IMR-90 (cell line): ENCODE data around the gene FXYD6. TPM values are rescaled to one million over a fixed set of nuclear protein-coding genes. Genes with fewer than 3 reads are reported as not detected.

ENCODE experiments used
- ATAC-seq: fragments of 200-7000 bp; cut with Tn5 transposase; 2 replicates; pipeline ENCODE4 v1.9.1; 2020; ENCODE audit warnings: low read depth, mild to moderate bottlenecking, moderate library complexity
- BruUV-seq: library from RNA; stranded (reverse); fragments of 400-500 nt; replicated peaks from 2 replicates; lab custom pipeline; 2021; lab: Mats Ljungman, UMichigan
- CTCF ChIA-PET: fragments of 300-600 bp; formaldehyde crosslinking; extraction: SDS; loops from one replicate; lab custom pipeline; 2021; ENCODE audit warnings: antibody characterized with exemption; lab: Yijun Ruan, JAX
- POLR2A ChIA-PET: fragments of 300-600 bp; sonication (Branson Sonifier 250); formaldehyde crosslinking; loops from one replicate; lab custom pipeline; 2022; ENCODE audit warnings: antibody characterized with exemption; ENCODE audit not compliant: unreplicated experiment; lab: Charles Lee
- DNase-seq: peaks from one replicate; pipeline ENCODE4 v3.0.0; 2013
- H2AFZ ChIP-seq: replicated peaks from 2 replicates; pipeline ENCODE3; 2013; ENCODE audit warnings: low read length, mild to moderate bottlenecking; ENCODE audit not compliant: poor library complexity
- H2AK5ac ChIP-seq: 2 replicates; pipeline ENCODE4 v1.6.1; 2013; ENCODE audit warnings: low read depth, low read length, inconsistent platforms
- H2AK9ac ChIP-seq: replicated peaks from 2 replicates; pipeline ENCODE3; 2013; ENCODE audit warnings: mild to moderate bottlenecking, low read depth, low read length, moderate library complexity; ENCODE audit not compliant: poor library complexity
- H2BK120ac ChIP-seq: 2 replicates; pipeline ENCODE4 v1.6.1; 2013; ENCODE audit warnings: low read depth, low read length, inconsistent platforms
- H2BK15ac ChIP-seq: 3 replicates; pipeline ENCODE4 v1.6.1; 2013; ENCODE audit warnings: low read depth, low read length, inconsistent platforms
- H2BK20ac ChIP-seq: 2 replicates; pipeline ENCODE4 v1.6.1; 2013; ENCODE audit warnings: low read depth, mild to moderate bottlenecking, inconsistent platforms, low read length, moderate library complexity
- H2BK5ac ChIP-seq: 2 replicates; pipeline ENCODE4 v1.6.1; 2013; ENCODE audit warnings: mild to moderate bottlenecking, low read depth, low read length, inconsistent platforms; ENCODE audit not compliant: poor library complexity, severe bottlenecking
- H3K14ac ChIP-seq: replicated peaks from 2 replicates; pipeline ENCODE4 v1.6.1; 2013; ENCODE audit warnings: low read depth, low read length, inconsistent platforms
- H3K18ac ChIP-seq: 2 replicates; pipeline ENCODE4 v1.6.1; 2013; ENCODE audit warnings: low read depth, low read length, control low read depth
- H3K23ac ChIP-seq: 2 replicates; pipeline ENCODE4 v1.6.1; 2013; ENCODE audit warnings: low read depth, low read length, inconsistent platforms
- H3K27ac ChIP-seq: 2 replicates; pipeline ENCODE4 v1.5.1; 2013; ENCODE audit warnings: mild to moderate bottlenecking, control low read depth, low read length; ENCODE audit not compliant: insufficient read depth
- H3K27me3 ChIP-seq: 2 replicates; pipeline ENCODE4 v1.6.1; 2013; ENCODE audit warnings: low read length; ENCODE audit not compliant: control insufficient read depth, insufficient read depth
- H3K36me3 ChIP-seq: 2 replicates; pipeline ENCODE4 v1.6.1; 2013; ENCODE audit warnings: low read length, mixed read lengths; ENCODE audit not compliant: control insufficient read depth, insufficient read depth
- H3K4ac ChIP-seq: 2 replicates; pipeline ENCODE4 v1.6.1; 2013; ENCODE audit warnings: low read depth, low read length, inconsistent platforms
- H3K4me1 ChIP-seq: 2 replicates; pipeline ENCODE4 v1.6.1; 2013; ENCODE audit warnings: low read length, mixed read lengths; ENCODE audit not compliant: control insufficient read depth, insufficient read depth
- H3K4me2 ChIP-seq: 2 replicates; pipeline ENCODE4 v1.6.1; 2013; ENCODE audit warnings: low read depth, mild to moderate bottlenecking, control low read depth, low read length, moderate library complexity
- H3K4me3 ChIP-seq: 2 replicates; pipeline ENCODE4 v1.5.1; 2013; ENCODE audit warnings: low read depth, mild to moderate bottlenecking, control low read depth, low read length, moderate library complexity; ENCODE audit not compliant: insufficient read depth
- H3K56ac ChIP-seq: 2 replicates; pipeline ENCODE4 v1.6.1; 2013; ENCODE audit warnings: low read length, inconsistent platforms; ENCODE audit not compliant: insufficient read depth; ENCODE audit errors: extremely low read depth
- H3K79me1 ChIP-seq, 2 experiments: 2 replicates each; pipeline ENCODE4 v1.6.1; 2013; ENCODE audit warnings: low read length in 2 of 2, inconsistent platforms in 1 of 2, low read depth in 1 of 2
- H3K9ac ChIP-seq: 2 replicates; pipeline ENCODE4 v1.6.1; 2013; ENCODE audit warnings: low read depth, low read length, control low read depth
- H3K9me1 ChIP-seq: 2 replicates; pipeline ENCODE4 v1.6.1; 2013; ENCODE audit warnings: low read length, inconsistent platforms; ENCODE audit not compliant: insufficient read depth
- H3K9me3 ChIP-seq: 2 replicates; pipeline ENCODE4 v1.6.1; 2013; ENCODE audit warnings: low read length; ENCODE audit not compliant: control insufficient read depth, insufficient read depth
- H4K20me1 ChIP-seq: 2 replicates; pipeline ENCODE4 v1.6.1; 2013; ENCODE audit warnings: low read length, inconsistent platforms; ENCODE audit not compliant: insufficient read depth
- H4K5ac ChIP-seq: 2 replicates; pipeline ENCODE4 v1.6.1; 2013; ENCODE audit warnings: mild to moderate bottlenecking, low read depth, low read length, control low read depth
- H4K8ac ChIP-seq, 2 experiments: 2 replicates each; pipeline ENCODE4 v1.6.1; 2013; ENCODE audit warnings: low read depth in 2 of 2, low read length in 2 of 2, control low read depth in 1 of 2, inconsistent platforms in 1 of 2
- H4K91ac ChIP-seq: 2 replicates; pipeline ENCODE4 v1.6.1; 2013; ENCODE audit warnings: low read depth, low read length, inconsistent platforms; ENCODE audit not compliant: insufficient read depth
- BHLHE40 ChIP-seq: fragments of 150-350 bp; IDR thresholded peaks from 2 replicates; pipeline ENCODE4 v1.6.1; 2016; ENCODE audit warnings: mild to moderate bottlenecking, low read depth, low read length
- CEBPB ChIP-seq: IDR thresholded peaks from 2 replicates; pipeline ENCODE4 v1.6.1; 2012; ENCODE audit warnings: low read depth, low read length, improper control_type of control experiment
- NFE2L2 ChIP-seq: fragments of 150-350 bp; IDR thresholded peaks from 2 replicates; pipeline ENCODE4 v1.6.1; 2016; ENCODE audit warnings: low read depth, mild to moderate bottlenecking, low read length
- POLR2A ChIP-seq: IDR thresholded peaks from 2 replicates; pipeline ENCODE4 v1.6.1; 2012; ENCODE audit warnings: mild to moderate bottlenecking, low read depth, low read length
- RAD21 ChIP-seq: IDR thresholded peaks from 2 replicates; pipeline ENCODE4 v1.6.1; 2012; ENCODE audit warnings: low read length, improper control_type of control experiment
- RFX5 ChIP-seq: IDR thresholded peaks from 2 replicates; pipeline ENCODE4 v1.8.0; 2012; ENCODE audit warnings: low read depth, mild to moderate bottlenecking, low read length, moderate library complexity
- WGBS, 2 experiments: methylation state at CpG; one replicate each; pipeline versions ENCODE4 v1.1.5 to v1.1.7; 2013; ENCODE audit warnings: missing lambda C conversion rate in 2 of 2; ENCODE audit not compliant: insufficient read length in 1 of 2; ENCODE audit errors: extremely low coverage in 2 of 2; 5-methylcytosine and 5-hydroxymethylcytosine counted together
- dilution Hi-C: fragments of 300-500 bp; cut with HindIII; formaldehyde crosslinking; loops from one replicate; pipeline ENCODE4 v1.14.3; 2018; ENCODE audit warnings: low sequenced_read_pairs; ENCODE audit not compliant: unreplicated experiment
- in situ Hi-C: fragments of 300-500 bp; cut with MboI; formaldehyde crosslinking; loops from 3 replicates; pipeline ENCODE4 v1.14.3; 2019; ENCODE audit warnings: low sequenced_read_pairs, inconsistent platforms, mixed read lengths
- intact Hi-C: fragments of 100-400 bp; cut with micrococcal nuclease; formaldehyde crosslinking; loops from 2 replicates; pipeline ENCODE4 v1.10.0; 2022
- polyA plus RNA-seq, 3 experiments: library from polyadenylated mRNA; depleted of rRNA; stranded (reverse); fragments of >200 nt; gene quantifications; 2 replicates each; pipeline ENCODE4 v1.2.3, GENCODE V29; 2012; ENCODE audit warnings: low replicate concordance in 1 of 3
- total RNA-seq: library from RNA; depleted of rRNA; stranded (reverse); fragments of >200 nt; gene quantifications from 2 replicates; pipeline ENCODE4 v1.2.3, GENCODE V29; 2012
- TF ChIP-seq, protein P1 (sequence below): conservative IDR thresholded peaks from 2 replicates; pipeline ENCODE4 v1.5.1; 2012; ENCODE audit warnings: mild to moderate bottlenecking, low read depth, low read length, improper control_type of control experiment
- TF ChIP-seq, protein P2 (sequence below): fragments of 150-350 bp; IDR thresholded peaks from 2 replicates; pipeline ENCODE4 v1.6.1; 2017; ENCODE audit warnings: mild to moderate bottlenecking, antibody characterized with exemption, low read length, low read depth

The FXYD6 gene
- total and polyA plus RNA-seq, 2 of the 4 experiments (the other 2 are of a cell fraction): 0.32 TPM; not detected in 1

DNA sequence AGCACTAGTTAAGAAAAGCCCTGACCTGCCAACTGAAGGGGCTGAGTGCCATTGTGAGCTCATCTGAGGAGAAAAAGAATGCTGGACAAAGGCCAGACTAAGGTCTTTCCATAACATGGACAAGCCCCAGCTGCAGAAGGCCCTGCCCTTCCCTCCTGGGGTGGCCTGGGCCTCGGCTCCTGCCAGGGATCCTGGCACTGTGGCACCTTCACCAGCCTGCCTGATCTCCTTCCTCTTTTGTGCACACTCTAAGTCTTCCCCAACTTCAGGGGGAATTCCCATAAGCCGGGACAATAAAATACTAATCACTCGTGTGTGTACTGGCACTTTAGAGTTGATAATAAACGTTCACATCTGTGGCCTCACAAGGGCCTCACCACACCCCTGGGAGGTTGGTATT lies 42.9 kb upstream of the FXYD6 start:
- no peak overlapping the region for H2BK120ac ChIP-seq
- H2AK9ac ChIP-seq: no peak overlapping the region
- no TSS peak for BruUV-seq
- no peaks in the 10 kb centered on the region for H4K20me1 ChIP-seq
- intact Hi-C loops: no loop called here
- no peak overlapping the region for H4K8ac ChIP-seq
- H2BK20ac ChIP-seq: no peak overlapping the region
- no peaks in the 10 kb centered on the region for H3K79me1 ChIP-seq
- no CpG with 5 or more reads among the region's 4 CpGs for WGBS, 2 experiments
- no peaks in the 10 kb centered on the region for H3K4me1 ChIP-seq
- DNase-seq (no peak), ATAC-seq (no peak)
- no peak overlapping the region for H2AFZ ChIP-seq
- no peak overlapping the region for H3K56ac ChIP-seq
- no peak for TF ChIP-seq POLR2A
- TF ChIP-seq RFX5: no peak
- no peak for TF ChIP-seq RAD21
- TF ChIP-seq BHLHE40: no peak
- TF ChIP-seq, protein P1, sequence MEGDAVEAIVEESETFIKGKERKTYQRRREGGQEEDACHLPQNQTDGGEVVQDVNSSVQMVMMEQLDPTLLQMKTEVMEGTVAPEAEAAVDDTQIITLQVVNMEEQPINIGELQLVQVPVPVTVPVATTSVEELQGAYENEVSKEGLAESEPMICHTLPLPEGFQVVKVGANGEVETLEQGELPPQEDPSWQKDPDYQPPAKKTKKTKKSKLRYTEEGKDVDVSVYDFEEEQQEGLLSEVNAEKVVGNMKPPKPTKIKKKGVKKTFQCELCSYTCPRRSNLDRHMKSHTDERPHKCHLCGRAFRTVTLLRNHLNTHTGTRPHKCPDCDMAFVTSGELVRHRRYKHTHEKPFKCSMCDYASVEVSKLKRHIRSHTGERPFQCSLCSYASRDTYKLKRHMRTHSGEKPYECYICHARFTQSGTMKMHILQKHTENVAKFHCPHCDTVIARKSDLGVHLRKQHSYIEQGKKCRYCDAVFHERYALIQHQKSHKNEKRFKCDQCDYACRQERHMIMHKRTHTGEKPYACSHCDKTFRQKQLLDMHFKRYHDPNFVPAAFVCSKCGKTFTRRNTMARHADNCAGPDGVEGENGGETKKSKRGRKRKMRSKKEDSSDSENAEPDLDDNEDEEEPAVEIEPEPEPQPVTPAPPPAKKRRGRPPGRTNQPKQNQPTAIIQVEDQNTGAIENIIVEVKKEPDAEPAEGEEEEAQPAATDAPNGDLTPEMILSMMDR: no peak
- TF ChIP-seq NFE2L2: no peak
- TF ChIP-seq CEBPB: no peak
- TF ChIP-seq, protein P2, sequence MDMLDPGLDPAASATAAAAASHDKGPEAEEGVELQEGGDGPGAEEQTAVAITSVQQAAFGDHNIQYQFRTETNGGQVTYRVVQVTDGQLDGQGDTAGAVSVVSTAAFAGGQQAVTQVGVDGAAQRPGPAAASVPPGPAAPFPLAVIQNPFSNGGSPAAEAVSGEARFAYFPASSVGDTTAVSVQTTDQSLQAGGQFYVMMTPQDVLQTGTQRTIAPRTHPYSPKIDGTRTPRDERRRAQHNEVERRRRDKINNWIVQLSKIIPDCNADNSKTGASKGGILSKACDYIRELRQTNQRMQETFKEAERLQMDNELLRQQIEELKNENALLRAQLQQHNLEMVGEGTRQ: no peak
- in situ Hi-C loops: no loop called here
- no peak overlapping the region for H3K4me3 ChIP-seq
- H3K14ac ChIP-seq: no peak overlapping the region
- no peaks in the 10 kb centered on the region for H3K9me3 ChIP-seq
- no peak overlapping the region for H3K18ac ChIP-seq
- no peak overlapping the region for H2BK15ac ChIP-seq
- no peak overlapping the region for H2AK5ac ChIP-seq
- no peak overlapping the region for H3K27ac ChIP-seq
- no peak overlapping the region for H3K23ac ChIP-seq
- H4K91ac ChIP-seq: no peak overlapping the region
- H3K9me1 ChIP-seq: no peaks in the 10 kb centered on the region
- no peak overlapping the region for H3K4me2 ChIP-seq
- H3K36me3 ChIP-seq: no peaks in the 10 kb centered on the region
- H3K27me3 ChIP-seq: peaks cover 5% of the 10 kb centered on the region; the same call in 1 of the 2 replicates
- no peak overlapping the region for H4K5ac ChIP-seq
- H3K4ac ChIP-seq: no peak overlapping the region
- ChIA-PET CTCF (no interaction called here), POLR2A (no interaction called here)
- no peak overlapping the region for H3K9ac ChIP-seq
- dilution Hi-C loops: no loop called here
- no peak overlapping the region for H2BK5ac ChIP-seq
